Nucleus accumbens (tissue), 56 donors: ENCODE results near the gene SPEG.

Experiments
- DNase-seq, 56 donors: peaks; one replicate each; lab custom pipeline; 2025; lab: John Stamatoyannopoulos, UW

The SPEG gene

GRCh38 chr2:219474285-219475060, 39.8 kb downstream of the SPEG start:
- peak in 13 of 56 donors; percentile 7 to 50 (median 16) for DNase-seq

- no peak for DNase-seq
Observed at GRCh38 chr2:219475278-219475677, 40.6 kb downstream of the SPEG start.

GRCh38 chr2:219475697-219476651, 41.3 kb downstream of the SPEG start:
- DNase-seq = peak in 35 of 56 donors; percentile 5 to 71 (median 22)

- DNase-seq = peak in 1 of 56 donors; percentile 19
Observed at GRCh38 chr2:219476652-219477151, 42.1 kb downstream of the SPEG start.

GRCh38 chr2:219477179-219477578, 42.5 kb downstream of the SPEG start:
- DNase-seq = no peak

- DNase-seq = no peak
Observed at GRCh38 chr2:219477815-219478214, 43.2 kb downstream of the SPEG start.

- DNase-seq = no peak
Observed at GRCh38 chr2:219478916-219479315, 44.3 kb downstream of the SPEG start.

GRCh38 chr2:219480004-219480403, 45.4 kb downstream of the SPEG start:
- DNase-seq = no peak

GRCh38 chr2:219482674-219483405, 48.2 kb downstream of the SPEG start:
- DNase-seq = no peak

GRCh38 chr2:219483451-219484342, 49.1 kb downstream of the SPEG start:
- no peak for DNase-seq

GRCh38 chr2:219484343-219485200, 49.9 kb downstream of the SPEG start:
- peak in 1 of 56 donors; percentile 10 for DNase-seq

GRCh38 chr2:219485201-219485580, 50.5 kb downstream of the SPEG start:
- DNase-seq = no peak

- no peak for DNase-seq
Observed at GRCh38 chr2:219486380-219486959, 51.8 kb downstream of the SPEG start.

- DNase-seq = no peak
Observed at GRCh38 chr2:219488149-219488843, 53.7 kb downstream of the SPEG start.

- DNase-seq = no peak
Observed at GRCh38 chr2:219488844-219489194, 54.2 kb downstream of the SPEG start.

GRCh38 chr2:219489315-219489714, 54.7 kb downstream of the SPEG start:
- DNase-seq = no peak

- DNase-seq = no peak
Observed at GRCh38 chr2:219490186-219490585, 55.5 kb downstream of the SPEG start.
